Tongue (tissue), 2 donors: ENCODE measurements around the gene NRTN. TPM values are rescaled to one million over a fixed set of nuclear protein-coding genes. Genes with fewer than 3 reads are reported as not detected.
A peak's percentile ranks its signal among the peaks of the same experiment; 100 is the strongest.
"Not testable (repeated sequence)": the region's sequence is repeated elsewhere in the genome, so short reads cannot be mapped to it uniquely, and the experiment has no call there.

Source experiments
- DNase-seq: peaks from one replicate; pipeline ENCODE4 v3.0.0-alpha.2; 2015
- total RNA-seq: library from RNA; depleted of rRNA; stranded (reverse); fragments of >200 nt; gene quantifications from one replicate; pipeline ENCODE4 v1.2.3, GENCODE V29; 2014

Gene NRTN
- total RNA-seq, 1 donor from 2014 or later = not detected

- DNase-seq = no peak
Observed at GRCh38 chr19:5838353-5839064, 33.6 kb downstream of the NRTN start.

- DNase-seq = no peak
Observed at GRCh38 chr19:5839065-5840017, 34.5 kb downstream of the NRTN start, which contains the start of gene FUT6. Gene FUT6 (minus strand): TSS chr19:5839702. CDS start chr19:5832567, 7,135 bp downstream.

- DNase-seq = not testable (repeated sequence)
Observed at GRCh38 chr19:5841735-5842111, 36.9 kb downstream of the NRTN start.

- no peak for DNase-seq
Observed at GRCh38 chr19:5843295-5843927, 38.5 kb downstream of the NRTN start.

GRCh38 chr19:5844456-5845433, 39.9 kb downstream of the NRTN start:
- DNase-seq = no peak

- not testable (repeated sequence) for DNase-seq
Observed at GRCh38 chr19:5847846-5848245, 43.0 kb downstream of the NRTN start.

- DNase-seq = not testable (repeated sequence)
Observed at GRCh38 chr19:5848621-5849020, 43.8 kb downstream of the NRTN start.

GRCh38 chr19:5850189-5850588, 45.3 kb downstream of the NRTN start:
- DNase-seq = no peak

GRCh38 chr19:5850743-5851293, 46.0 kb downstream of the NRTN start:
- DNase-seq = peak; percentile 56

GRCh38 chr19:5851302-5851701, 46.4 kb downstream of the NRTN start, which contains the start of gene FUT3:
Gene FUT3 (minus strand): TSS chr19:5851449.
- DNase-seq = no peak

GRCh38 chr19:5854121-5854520, 49.3 kb downstream of the NRTN start:
- DNase-seq = not testable (repeated sequence)

GRCh38 chr19:5855151-5855550, 50.3 kb downstream of the NRTN start:
- not testable (repeated sequence) for DNase-seq

GRCh38 chr19:5857203-5858081, 52.6 kb downstream of the NRTN start:
- DNase-seq = peak; percentile 22

- DNase-seq = no peak
Observed at GRCh38 chr19:5863030-5863665, 58.3 kb downstream of the NRTN start.

- DNase-seq = no peak
Observed at GRCh38 chr19:5864013-5864720, 59.3 kb downstream of the NRTN start.

- DNase-seq = no peak
Observed at GRCh38 chr19:5864725-5865486, 60.0 kb downstream of the NRTN start.

- DNase-seq = no peak
Observed at GRCh38 chr19:5865772-5866171, 60.9 kb downstream of the NRTN start.
